Mucosa of descending colon (tissue), 3 donors: ENCODE measurements around the gene DNAJB11. TPM values are rescaled to one million over a fixed set of nuclear protein-coding genes. Genes with fewer than 3 reads are reported as not detected.
A peak's percentile ranks its signal among the peaks of the same experiment; 100 is the strongest.

Experiments
- ATAC-seq: fragments of 200-7000 bp; cut with Tn5 transposase; one replicate; pipeline ENCODE4 v1.9.1; 2020; ENCODE audit warnings: mild to moderate bottlenecking, moderate library complexity
- DNase-seq, 3 donors: peaks; one replicate each; pipeline ENCODE4 v3.0.0-alpha.2; 2020
- H3K36me3 ChIP-seq: fragments of 200-600 bp; one replicate; pipeline ENCODE4 v1.8.0; 2021; ENCODE audit warnings: low read depth, mild to moderate bottlenecking
- H3K4me1 ChIP-seq: fragments of 200-600 bp; one replicate; pipeline ENCODE4 v1.8.0; 2021; ENCODE audit warnings: low read depth, mild to moderate bottlenecking
- H3K4me3 ChIP-seq: fragments of 200-600 bp; one replicate; pipeline ENCODE4 v1.8.0; 2021; ENCODE audit warnings: mild to moderate bottlenecking
- H3K9me3 ChIP-seq: fragments of 200-600 bp; one replicate; pipeline ENCODE4 v1.8.0; 2021; ENCODE audit warnings: mild to moderate bottlenecking
- intact Hi-C, 2 donors: fragments of 100-400 bp; cut with DNase I in 1 of 2; cut with micrococcal nuclease in 1 of 2; formaldehyde crosslinking; loops; one replicate each; pipeline versions ENCODE4 v1.11.0 to v1.11.1; 2022; cut with DNase I, micrococcal nuclease
- total RNA-seq, 3 donors: library from RNA; stranded (reverse); fragmentation: NEBNext Ultra II Directional in 2 of 3; extraction: Animal tissue kit (Norgen Biotek cat#: 25700) in 2 of 3; gene quantifications; one replicate each; pipeline versions ENCODE4 v1.2.1 to v1.2.4, GENCODE V29; 2021 to 2023
- TF ChIP-seq, protein P1 (sequence below): fragments of 200-600 bp; IDR thresholded peaks from one replicate; pipeline ENCODE4 v1.8.0; 2022; ENCODE audit warnings: antibody characterized with exemption, mild to moderate bottlenecking
- donor health status: DM: no; HTN: no; CAD: no; lungs with moderate emphysema.
- donor health status: DM: no; HTN: no; CAD: no.
- donor health status: DM: no; HTN: yes; CAD: no.

The DNAJB11 gene
- total RNA-seq, 3 donors from 2014 or later = 32.2 to 45.7 (median 34.0) TPM

DNA sequence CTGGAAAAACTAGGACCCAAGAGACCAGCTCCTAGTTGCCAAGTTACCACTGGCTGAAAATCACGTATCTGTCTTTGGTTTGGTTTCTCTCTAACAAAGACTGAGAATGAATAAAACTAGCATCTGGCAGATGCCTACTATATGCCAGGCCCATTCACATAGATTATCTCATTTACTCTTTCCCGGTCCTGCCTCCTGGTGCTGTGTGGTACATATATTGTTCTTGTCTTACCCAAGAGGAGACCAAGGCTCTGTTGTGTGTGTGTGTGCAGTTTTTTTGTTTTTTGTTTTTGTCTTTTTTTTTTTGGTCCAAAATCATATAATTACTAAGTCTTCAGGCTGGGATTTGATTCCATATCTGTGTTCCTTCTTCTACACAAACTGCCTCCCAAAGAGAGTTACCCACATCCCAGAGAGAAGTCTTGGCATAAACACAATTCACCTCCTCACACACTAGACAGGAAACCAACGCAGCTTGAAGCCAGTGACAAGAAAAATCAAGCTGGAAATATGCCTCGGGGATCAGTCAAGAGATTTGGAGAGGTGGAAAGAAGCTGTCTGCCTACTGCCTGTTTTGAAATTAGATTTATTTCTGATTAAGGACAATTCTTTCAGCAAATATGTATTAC is 43.2 kb downstream of the DNAJB11 start:
- Histone ChIP-seq H3K9me3 (no peaks in the 10 kb centered on the region), H3K4me1 (peaks cover 5% of the 10 kb centered on the region), H3K4me3 (no peak overlapping the region), H3K36me3 (no peaks in the 10 kb centered on the region)
- TF ChIP-seq, protein P1, sequence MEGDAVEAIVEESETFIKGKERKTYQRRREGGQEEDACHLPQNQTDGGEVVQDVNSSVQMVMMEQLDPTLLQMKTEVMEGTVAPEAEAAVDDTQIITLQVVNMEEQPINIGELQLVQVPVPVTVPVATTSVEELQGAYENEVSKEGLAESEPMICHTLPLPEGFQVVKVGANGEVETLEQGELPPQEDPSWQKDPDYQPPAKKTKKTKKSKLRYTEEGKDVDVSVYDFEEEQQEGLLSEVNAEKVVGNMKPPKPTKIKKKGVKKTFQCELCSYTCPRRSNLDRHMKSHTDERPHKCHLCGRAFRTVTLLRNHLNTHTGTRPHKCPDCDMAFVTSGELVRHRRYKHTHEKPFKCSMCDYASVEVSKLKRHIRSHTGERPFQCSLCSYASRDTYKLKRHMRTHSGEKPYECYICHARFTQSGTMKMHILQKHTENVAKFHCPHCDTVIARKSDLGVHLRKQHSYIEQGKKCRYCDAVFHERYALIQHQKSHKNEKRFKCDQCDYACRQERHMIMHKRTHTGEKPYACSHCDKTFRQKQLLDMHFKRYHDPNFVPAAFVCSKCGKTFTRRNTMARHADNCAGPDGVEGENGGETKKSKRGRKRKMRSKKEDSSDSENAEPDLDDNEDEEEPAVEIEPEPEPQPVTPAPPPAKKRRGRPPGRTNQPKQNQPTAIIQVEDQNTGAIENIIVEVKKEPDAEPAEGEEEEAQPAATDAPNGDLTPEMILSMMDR = no peak
- DNase-seq (no peak), ATAC-seq (no peak)
- intact Hi-C loops = loop anchor here (5.0 to 10.0 kb wide), 3 partner anchors 141 to 214 kb away; no protein-coding TSS in a partner anchor

DNA sequence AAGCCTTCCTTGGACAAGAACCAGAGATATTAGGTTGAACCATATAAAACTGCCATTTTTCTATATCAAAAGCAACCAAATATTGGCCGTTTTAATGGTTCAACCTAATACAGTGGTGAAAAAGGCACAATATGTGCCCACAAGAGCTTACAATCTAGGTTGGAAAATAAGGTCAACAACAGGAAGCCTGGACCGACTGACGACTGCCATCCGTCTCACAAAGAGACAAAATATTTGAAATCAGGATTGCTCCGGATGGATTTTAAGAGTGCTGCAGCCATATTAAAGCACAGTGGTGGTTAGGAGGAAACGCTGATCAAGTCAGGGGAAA is 43.7 kb downstream of the DNAJB11 start:
- intact Hi-C loops = loop anchor here (5.0 to 10.0 kb wide), 3 partner anchors 141 to 213 kb away; no protein-coding TSS in a partner anchor
- no peaks in the 10 kb centered on the region for H3K9me3 ChIP-seq
- TF ChIP-seq, protein P1 = no peak
- H3K36me3 ChIP-seq = no peaks in the 10 kb centered on the region
- ATAC-seq (no peak), DNase-seq (no peak)
- H3K4me1 ChIP-seq = peaks cover 5% of the 10 kb centered on the region
- no peak overlapping the region for H3K4me3 ChIP-seq

DNA sequence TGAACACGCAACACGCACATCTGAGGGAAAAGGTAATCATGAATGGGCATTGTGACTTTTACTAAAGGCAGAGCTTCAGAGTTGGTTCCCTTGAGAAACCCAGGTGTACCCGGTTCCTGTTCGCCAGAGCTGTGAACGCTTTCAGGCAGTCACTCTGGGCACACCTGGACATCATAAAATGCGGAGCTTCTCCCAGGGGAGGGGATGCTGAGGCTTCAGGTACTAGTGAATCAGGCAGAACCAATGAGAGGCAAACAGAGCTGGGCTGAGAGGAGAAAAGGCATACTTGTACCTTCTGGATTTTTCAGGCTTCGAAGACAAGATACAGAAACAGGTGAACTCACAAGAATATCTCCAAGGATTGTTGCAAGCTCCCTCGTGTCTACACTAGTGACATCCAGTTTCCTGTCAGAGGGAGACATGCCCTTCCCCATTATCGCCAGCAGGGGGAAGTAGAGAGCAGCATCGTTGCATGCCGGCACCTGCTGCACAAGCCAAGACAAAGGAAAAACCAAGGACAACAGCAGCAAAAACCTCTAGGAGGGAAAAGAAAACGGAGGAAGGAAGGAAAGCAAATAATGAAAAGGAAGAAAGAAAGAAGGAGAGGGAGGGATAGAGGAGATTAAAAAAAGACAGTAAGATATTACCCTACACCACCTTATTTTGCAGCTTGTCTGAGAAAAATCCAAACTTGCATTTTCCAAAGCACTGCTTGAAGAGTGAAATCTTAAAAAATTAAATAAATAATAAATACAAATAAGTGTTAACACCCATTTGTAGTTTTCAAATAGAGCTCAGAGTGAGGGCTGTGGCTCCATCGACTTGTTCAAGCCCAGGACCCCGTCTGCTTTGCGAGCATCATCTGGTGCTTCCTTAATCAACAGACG is 44.3 kb downstream of the DNAJB11 start:
- ATAC-seq (peak; percentile 88), DNase-seq (peak; percentile 62 to 83 (median 81))
- no peaks in the 10 kb centered on the region for H3K36me3 ChIP-seq
- no peak overlapping the region for H3K4me3 ChIP-seq
- intact Hi-C loops = loop anchor here (5.0 to 10.0 kb wide), 3 partner anchors 140 to 212 kb away; no protein-coding TSS in a partner anchor
- H3K4me1 ChIP-seq = peaks cover 5% of the 10 kb centered on the region
- TF ChIP-seq, protein P1 = peak; percentile 98
- H3K9me3 ChIP-seq = no peaks in the 10 kb centered on the region

DNA sequence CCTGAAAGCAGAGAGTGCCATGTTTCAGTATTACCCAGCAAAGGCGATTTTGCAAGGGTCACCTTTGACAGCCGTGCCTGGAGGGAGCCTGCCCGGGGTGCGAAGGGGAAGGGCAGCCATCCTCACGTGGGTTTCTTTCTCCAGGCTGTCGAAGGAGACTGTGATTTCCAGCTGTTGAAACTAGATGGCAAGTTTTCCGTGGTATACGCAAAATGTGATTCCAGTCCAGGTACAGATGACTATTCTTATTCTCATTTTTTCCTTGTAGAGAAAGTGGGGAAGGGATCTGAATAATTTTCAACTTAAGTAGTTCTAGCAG is 45.7 kb downstream of the DNAJB11 start:
- TF ChIP-seq, protein P1 = no peak
- ATAC-seq (no peak), DNase-seq (no peak)
- Histone ChIP-seq H3K4me3 (no peak overlapping the region), H3K9me3 (no peaks in the 10 kb centered on the region), H3K4me1 (peaks cover 5% of the 10 kb centered on the region), H3K36me3 (no peaks in the 10 kb centered on the region)
- intact Hi-C loops = loop anchor here (10.0 kb wide), 2 partner anchors 139 to 209 kb away; no protein-coding TSS in a partner anchor

DNA sequence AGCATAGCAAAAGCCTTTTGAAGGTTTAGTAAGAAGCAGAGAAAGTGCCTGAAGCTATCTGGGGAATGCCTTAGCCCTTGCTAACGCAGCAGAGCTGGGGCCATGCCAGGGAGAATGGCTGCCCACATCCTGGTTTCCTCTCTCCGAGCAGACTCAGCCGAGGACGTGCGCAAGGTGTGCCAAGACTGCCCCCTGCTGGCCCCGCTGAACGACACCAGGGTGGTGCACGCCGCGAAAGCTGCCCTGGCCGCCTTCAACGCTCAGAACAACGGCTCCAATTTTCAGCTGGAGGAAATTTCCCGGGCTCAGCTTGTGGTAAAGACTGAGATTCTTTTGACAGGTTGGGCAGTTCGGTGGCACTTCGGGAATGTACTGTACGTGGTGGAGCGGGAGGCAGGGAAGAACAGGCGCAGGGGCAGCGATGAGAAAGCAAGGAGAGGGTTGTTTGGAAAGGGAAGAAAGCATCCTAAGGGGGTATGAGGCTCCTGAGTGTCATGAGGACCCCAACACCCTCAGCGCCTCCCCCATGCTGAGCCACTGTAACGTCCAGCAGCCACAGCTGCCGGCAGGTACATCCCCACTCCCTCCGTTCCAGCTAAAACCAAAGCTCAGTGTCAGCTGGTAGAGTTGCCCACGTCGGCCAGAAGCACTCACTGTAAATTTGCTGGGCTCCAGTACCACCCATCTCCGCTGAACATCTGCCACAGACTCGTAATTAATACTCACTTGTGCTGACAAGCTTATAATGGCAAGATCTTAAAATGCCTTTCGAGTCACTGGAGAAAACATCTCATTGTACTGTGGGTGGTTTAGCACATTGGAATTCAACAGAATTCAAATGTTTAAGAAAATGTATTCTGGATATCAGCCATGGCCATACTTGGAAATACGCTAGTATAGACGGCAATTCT is 46.8 kb downstream of the DNAJB11 start:
- no peaks in the 10 kb centered on the region for H3K9me3 ChIP-seq
- no peaks in the 10 kb centered on the region for H3K36me3 ChIP-seq
- H3K4me1 ChIP-seq = peaks cover 5% of the 10 kb centered on the region
- TF ChIP-seq, protein P1 = peak; percentile 88
- no peak overlapping the region for H3K4me3 ChIP-seq
- ATAC-seq (peak; percentile 99), DNase-seq (peak; percentile 86 to 90 (median 87))
- intact Hi-C loops = loop anchor here (10.0 kb wide), 2 partner anchors 138 to 208 kb away; no protein-coding TSS in a partner anchor
